Dedifferentiated amniotic fluid mesenchymal stem cell (primary cell): Measurements from ENCODE around the gene HEXD.
"Not testable (repeated sequence)": the region's sequence is repeated elsewhere in the genome, so short reads cannot be mapped to it uniquely, and the experiment has no call there.

Experiments used
- DNase-seq: peaks from one replicate; pipeline ENCODE4 v3.0.0-alpha.2; 2016; ENCODE audit errors: extremely low spot score

HEXD gene

GRCh38 chr17:82382220-82382932 lies 35.8 kb upstream of the HEXD start:
- DNase-seq, result not testable (repeated sequence)

GRCh38 chr17:82382933-82383255 lies 35.3 kb upstream of the HEXD start:
- no peak for DNase-seq

- DNase-seq, result no peak
Observed at GRCh38 chr17:82383411-82383810, 34.7 kb upstream of the HEXD start.

- no peak for DNase-seq
Observed at GRCh38 chr17:82384051-82384729, 34.0 kb upstream of the HEXD start.

- DNase-seq, result no peak
Observed at GRCh38 chr17:82384730-82385481, 33.2 kb upstream of the HEXD start.

- DNase-seq, result no peak
Observed at GRCh38 chr17:82385559-82386254, 32.4 kb upstream of the HEXD start.

GRCh38 chr17:82386255-82386831 lies 31.8 kb upstream of the HEXD start:
- DNase-seq, result no peak

GRCh38 chr17:82386881-82387704 lies 31.1 kb upstream of the HEXD start:
- DNase-seq, result no peak

GRCh38 chr17:82387705-82388106 lies 30.4 kb upstream of the HEXD start:
- DNase-seq, result no peak

- DNase-seq, result no peak
Observed at GRCh38 chr17:82388223-82388921, 29.8 kb upstream of the HEXD start.

- no peak for DNase-seq
Observed at GRCh38 chr17:82388922-82389283, 29.2 kb upstream of the HEXD start.

- no peak for DNase-seq
Observed at GRCh38 chr17:82389379-82389778, 28.8 kb upstream of the HEXD start.

- no peak for DNase-seq
Observed at GRCh38 chr17:82390015-82390859, 27.9 kb upstream of the HEXD start.

GRCh38 chr17:82390860-82391435 lies 27.2 kb upstream of the HEXD start:
- no peak for DNase-seq

GRCh38 chr17:82391496-82392066 lies 26.6 kb upstream of the HEXD start:
- no peak for DNase-seq

- no peak for DNase-seq
Observed at GRCh38 chr17:82392209-82392920, 25.8 kb upstream of the HEXD start.

- no peak for DNase-seq
Observed at GRCh38 chr17:82392941-82393340, 25.2 kb upstream of the HEXD start.

- DNase-seq, result no peak
Observed at GRCh38 chr17:82394278-82394677, 23.9 kb upstream of the HEXD start.
